Neutrophil (primary cell): ENCODE results near the gene MCC.

ENCODE experiments used
- H3K27ac ChIP-seq: fragments of 200-600 bp; sonication (generic); 2 replicates; pipeline ENCODE4 v1.5.1; 2016; ENCODE audit warnings: mild to moderate bottlenecking, moderate library complexity
- H3K27me3 ChIP-seq: fragments of 200-600 bp; sonication (generic); 2 replicates; pipeline ENCODE4 v1.6.0; 2016; ENCODE audit warnings: mild to moderate bottlenecking
- H3K36me3 ChIP-seq: fragments of 200-600 bp; sonication (generic); 2 replicates; pipeline ENCODE4 v1.5.1; 2017
- H3K4me1 ChIP-seq, 2 experiments: fragments of 200-600 bp in 1 of 2; sonication (generic) in 1 of 2; 1 replicate in 1 of 2; 2 replicates in 1 of 2; pipeline versions ENCODE4 v1.5.1 to v1.6.1; 2013 to 2016; ENCODE audit warnings: low read depth in 1 of 2, low read length in 1 of 2, mild to moderate bottlenecking in 1 of 2, moderate library complexity in 1 of 2; ENCODE audit not compliant: control insufficient read depth in 1 of 2, insufficient read depth in 1 of 2
- H3K4me3 ChIP-seq, 2 experiments: fragments of 200-600 bp in 1 of 2; sonication (generic) in 1 of 2; 1 replicate in 1 of 2; 2 replicates in 1 of 2; pipeline ENCODE4 v1.5.1; 2013 to 2016; ENCODE audit warnings: low read depth in 1 of 2, low read length in 1 of 2, mild to moderate bottlenecking in 1 of 2, moderate library complexity in 1 of 2
- H3K9me3 ChIP-seq: fragments of 200-600 bp; sonication (generic); 2 replicates; pipeline ENCODE4 v1.5.1; 2016
- CTCF ChIP-seq: fragments of 200-600 bp; sonication (generic); IDR thresholded peaks from 2 replicates; pipeline ENCODE4 v1.5.1; 2016; ENCODE audit warnings: antibody characterized with exemption

The MCC gene

GRCh38 chr5:113145757-113146387, 342.4 kb downstream of the MCC start:
- H3K36me3 ChIP-seq = no peaks in the 10 kb centered on the region
- no peaks in the 10 kb centered on the region for H3K4me1 ChIP-seq
- no peak overlapping the region for H3K4me3 ChIP-seq
- H3K27ac ChIP-seq = no peak overlapping the region
- TF ChIP-seq CTCF = no peak
- no peaks in the 10 kb centered on the region for H3K9me3 ChIP-seq
- peaks cover 4% of the 10 kb centered on the region for H3K27me3 ChIP-seq

- Histone ChIP-seq H3K4me1 (no peaks in the 10 kb centered on the region), H3K36me3 (no peaks in the 10 kb centered on the region), H3K27me3 (no peaks in the 10 kb centered on the region), H3K27ac (no peak overlapping the region), H3K4me3 (no peak overlapping the region), H3K9me3 (no peaks in the 10 kb centered on the region)
- no peak for TF ChIP-seq CTCF
These were observed 346.1 kb downstream of the MCC start for GRCh38 chr5:113142186-113142585.

GRCh38 chr5:113140837-113141671, 347.2 kb downstream of the MCC start:
- Histone ChIP-seq H3K4me3 (no peak overlapping the region), H3K27me3 (no peaks in the 10 kb centered on the region), H3K27ac (no peak overlapping the region), H3K9me3 (no peaks in the 10 kb centered on the region), H3K4me1 (no peaks in the 10 kb centered on the region), H3K36me3 (no peaks in the 10 kb centered on the region)
- no peak for TF ChIP-seq CTCF

GRCh38 chr5:113133211-113133975, 354.9 kb downstream of the MCC start:
- Histone ChIP-seq H3K4me3 (no peak overlapping the region), H3K27me3 (no peaks in the 10 kb centered on the region), H3K9me3 (no peaks in the 10 kb centered on the region), H3K27ac (no peak overlapping the region), H3K36me3 (no peaks in the 10 kb centered on the region), H3K4me1 (no peaks in the 10 kb centered on the region)
- TF ChIP-seq CTCF = no peak

- no peaks in the 10 kb centered on the region for H3K9me3 ChIP-seq
- no peak overlapping the region for H3K4me3 ChIP-seq
- TF ChIP-seq CTCF = no peak
- H3K27ac ChIP-seq = no peak overlapping the region
- no peaks in the 10 kb centered on the region for H3K4me1 ChIP-seq
- no peaks in the 10 kb centered on the region for H3K27me3 ChIP-seq
- no peaks in the 10 kb centered on the region for H3K36me3 ChIP-seq
These were observed 355.7 kb downstream of the MCC start for GRCh38 chr5:113132564-113132963.
